GM18870 (cell line): ENCODE measurements around the gene FRG2.
"Not testable (repeated sequence)": the region's sequence is repeated elsewhere in the genome, so short reads cannot be mapped to it uniquely, and the experiment has no call there.

Experiments
- ATAC-seq: cut with Tn5 transposase; IDR thresholded peaks from one replicate; pipeline ENCODE4 v1.9.1; 2021; ENCODE audit warnings: moderate library complexity; ENCODE audit not compliant: unreplicated experiment

FRG2 gene

GRCh38 chr4:190027156-190027555, at the start of gene FRG2:
TSS of gene FRG2 (minus strand) at chr4:190027256. CDS start at chr4:190027204, 52 bp downstream.
- not testable (repeated sequence) for ATAC-seq

DNA sequence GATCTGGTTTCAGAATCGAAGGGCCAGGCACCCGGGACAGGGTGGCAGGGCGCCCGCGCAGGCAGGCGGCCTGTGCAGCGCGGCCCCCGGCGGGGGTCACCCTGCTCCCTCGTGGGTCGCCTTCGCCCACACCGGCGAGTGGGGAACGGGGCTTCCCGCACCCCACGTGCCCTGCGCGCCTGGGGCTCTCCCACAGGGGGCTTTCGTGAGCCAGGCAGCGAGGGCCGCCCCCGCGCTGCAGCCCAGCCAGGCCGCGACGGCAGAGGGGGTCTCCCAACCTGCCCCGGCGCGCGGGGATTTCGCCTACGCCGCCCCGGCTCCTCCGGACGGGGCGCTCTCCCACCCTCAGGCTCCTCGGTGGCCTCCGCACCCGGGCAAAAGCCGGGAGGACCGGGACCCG, 41.3 kb upstream of the FRG2 start:
- not testable (repeated sequence) for ATAC-seq

- ATAC-seq, result not testable (repeated sequence)
Observed at GRCh38 chr4:190064805-190065204, 37.7 kb upstream of the FRG2 start.

- not testable (repeated sequence) for ATAC-seq
Observed at GRCh38 chr4:190064342-190064741, 37.3 kb upstream of the FRG2 start, which contains the start of gene DBET. TSS of gene DBET (plus strand) at chr4:190064502.

DNA sequence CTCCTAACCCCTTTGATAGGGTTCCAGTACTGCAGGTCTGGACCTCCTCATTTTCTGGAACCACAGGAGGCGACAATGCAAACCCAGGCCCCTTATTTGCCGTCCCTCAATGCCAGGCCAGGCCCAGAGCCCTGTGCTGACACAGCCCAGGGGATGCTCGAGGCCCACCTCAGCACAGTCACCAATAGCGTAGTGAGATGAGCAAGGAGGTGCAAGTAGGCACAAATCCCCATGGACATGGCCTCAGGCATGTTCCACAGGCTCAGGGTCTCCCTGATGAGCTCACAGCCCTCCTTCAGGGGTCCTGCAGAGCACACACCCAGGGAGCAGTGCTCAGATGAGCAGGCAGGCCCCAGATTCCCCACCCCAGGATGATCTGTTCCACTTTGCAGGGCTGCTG, 31.9 kb upstream of the FRG2 start:
- not testable (repeated sequence) for ATAC-seq

DNA sequence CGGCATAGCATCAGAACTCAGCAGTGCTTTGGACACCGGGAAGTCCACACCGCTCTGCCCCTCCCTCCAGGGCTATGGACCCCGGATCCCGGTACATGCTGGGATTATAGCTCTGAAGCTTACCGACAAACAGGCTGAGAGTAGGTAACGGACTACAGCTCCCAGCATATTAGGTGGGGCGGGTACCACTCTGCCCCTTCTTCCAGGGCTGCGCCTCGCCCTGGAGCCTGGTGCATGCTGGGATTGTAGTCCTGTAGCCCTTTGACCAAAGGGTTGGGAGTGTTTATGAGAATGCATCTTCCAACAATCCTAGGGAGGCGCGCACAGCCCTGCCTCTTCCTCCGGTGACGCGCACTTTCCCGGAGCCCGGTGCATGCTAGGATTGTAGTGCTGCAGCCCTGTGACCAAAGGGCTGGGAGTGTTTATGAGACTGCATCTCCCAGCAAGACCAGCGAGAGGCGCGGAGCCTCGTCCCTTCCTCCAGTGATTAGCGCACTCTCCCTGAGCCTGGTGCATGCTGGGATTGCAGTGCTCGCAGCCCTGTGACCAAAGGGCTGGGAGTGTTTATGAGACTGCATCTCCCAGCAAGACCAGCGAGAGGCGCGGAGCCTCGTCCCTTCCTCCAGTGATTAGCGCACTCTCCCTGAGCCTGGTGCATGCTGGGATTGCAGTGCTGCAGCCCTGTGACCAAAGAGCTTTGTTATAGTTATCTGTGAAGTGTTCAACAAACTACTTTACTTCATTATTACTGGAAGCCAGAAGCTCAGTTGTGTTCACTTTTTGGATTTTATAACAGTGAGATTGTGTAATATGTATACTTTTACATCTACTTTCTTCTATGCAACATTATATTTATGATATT, 22.6 kb upstream of the FRG2 start:
- ATAC-seq, result not testable (repeated sequence)

GRCh38 chr4:190047627-190048026, 20.6 kb upstream of the FRG2 start:
- ATAC-seq, result not testable (repeated sequence)

DNA sequence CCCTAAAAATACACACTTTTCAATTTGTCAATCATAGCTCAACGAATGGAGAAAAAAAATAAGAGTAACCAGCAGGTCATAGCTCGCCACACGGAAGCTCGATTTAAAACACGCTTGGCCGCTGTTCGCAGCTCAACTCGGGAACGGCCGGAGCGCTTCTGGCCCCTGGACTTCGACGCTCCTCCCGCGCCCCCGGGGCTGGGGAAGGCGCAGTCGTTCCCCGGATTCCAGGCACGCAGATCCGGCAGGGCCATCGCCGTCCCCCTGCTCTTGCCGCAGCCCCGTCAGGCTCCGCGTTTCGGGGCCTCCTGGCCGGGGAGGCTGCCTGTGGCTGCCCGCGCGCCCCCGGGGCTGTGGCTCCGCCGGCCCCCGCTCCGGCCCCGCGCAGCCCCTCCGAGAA, 13.8 kb upstream of the FRG2 start:
- ATAC-seq, result not testable (repeated sequence)

GRCh38 chr4:190037704-190038388, 10.8 kb upstream of the FRG2 start:
- ATAC-seq, result not testable (repeated sequence)

- ATAC-seq, result not testable (repeated sequence)
Observed at GRCh38 chr4:190031264-190031663, 4.2 kb upstream of the FRG2 start.

- not testable (repeated sequence) for ATAC-seq
Observed at GRCh38 chr4:190022614-190023281, 4.3 kb downstream of the FRG2 start.

DNA sequence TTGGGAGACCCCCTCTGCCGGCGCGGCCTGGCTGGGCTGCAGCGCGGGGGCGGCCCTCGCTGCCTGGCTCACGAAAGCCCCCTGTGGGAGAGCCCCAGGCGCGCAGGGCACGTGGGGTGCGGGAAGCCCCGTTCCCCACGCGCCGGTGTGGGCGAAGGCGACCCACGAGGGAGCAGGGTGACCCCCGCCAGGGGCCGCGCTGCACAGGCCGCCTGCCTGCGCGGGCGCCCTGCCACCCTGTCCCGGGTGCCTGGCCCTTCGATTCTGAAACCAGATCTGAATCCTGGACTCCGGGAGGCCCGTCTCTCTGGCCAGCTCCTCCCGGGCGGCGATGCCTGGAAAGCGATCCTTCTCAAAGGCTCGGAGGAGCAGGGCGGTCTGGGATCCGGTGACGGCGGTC, 5.1 kb downstream of the FRG2 start:
- ATAC-seq, result not testable (repeated sequence)

DNA sequence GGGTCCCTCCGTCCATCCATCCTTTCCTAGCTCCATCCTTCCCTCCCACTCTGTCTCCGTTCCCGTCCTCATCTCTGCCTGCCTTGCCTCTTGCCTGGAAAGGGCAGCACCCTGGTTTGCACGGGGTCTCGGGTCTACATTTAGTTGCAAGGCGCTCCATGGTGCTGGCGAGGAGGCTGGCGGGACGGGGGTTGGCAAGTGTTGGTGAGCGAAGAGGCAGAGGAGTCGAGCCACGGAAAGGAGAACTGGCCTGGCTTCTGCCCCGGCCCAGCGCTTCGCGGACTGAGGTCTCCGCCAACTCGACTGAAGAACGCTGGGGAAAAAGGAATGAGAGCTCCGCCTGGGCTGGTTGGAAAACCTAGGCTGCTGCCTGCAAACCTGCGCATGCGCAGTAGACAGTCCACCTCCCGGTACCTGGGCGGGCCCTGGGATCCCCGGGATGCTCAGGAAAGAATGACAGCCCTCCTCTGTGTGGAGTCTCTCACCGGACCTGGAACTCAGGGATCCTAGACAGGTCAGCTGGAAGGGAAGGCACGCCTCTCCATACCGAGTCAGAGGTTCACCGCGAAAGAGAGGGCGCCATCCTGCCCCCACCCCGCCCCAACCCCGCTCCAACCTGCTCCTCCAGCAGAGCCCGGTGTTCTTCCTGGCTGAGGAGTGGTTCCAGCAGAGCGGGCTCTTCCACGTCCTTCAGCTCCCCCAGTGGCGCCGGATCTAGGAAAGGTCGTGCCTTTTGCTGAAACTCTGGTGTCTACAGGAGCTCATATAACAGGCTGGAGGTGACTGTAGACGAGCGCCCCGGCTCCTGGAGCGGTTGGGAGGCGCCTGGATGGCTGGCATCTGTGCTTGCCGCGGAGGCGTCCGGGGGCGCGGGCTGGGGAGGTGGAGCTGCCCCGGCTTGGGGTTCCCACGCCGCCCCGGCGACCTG, 6.0 kb downstream of the FRG2 start:
- ATAC-seq, result no peak

DNA sequence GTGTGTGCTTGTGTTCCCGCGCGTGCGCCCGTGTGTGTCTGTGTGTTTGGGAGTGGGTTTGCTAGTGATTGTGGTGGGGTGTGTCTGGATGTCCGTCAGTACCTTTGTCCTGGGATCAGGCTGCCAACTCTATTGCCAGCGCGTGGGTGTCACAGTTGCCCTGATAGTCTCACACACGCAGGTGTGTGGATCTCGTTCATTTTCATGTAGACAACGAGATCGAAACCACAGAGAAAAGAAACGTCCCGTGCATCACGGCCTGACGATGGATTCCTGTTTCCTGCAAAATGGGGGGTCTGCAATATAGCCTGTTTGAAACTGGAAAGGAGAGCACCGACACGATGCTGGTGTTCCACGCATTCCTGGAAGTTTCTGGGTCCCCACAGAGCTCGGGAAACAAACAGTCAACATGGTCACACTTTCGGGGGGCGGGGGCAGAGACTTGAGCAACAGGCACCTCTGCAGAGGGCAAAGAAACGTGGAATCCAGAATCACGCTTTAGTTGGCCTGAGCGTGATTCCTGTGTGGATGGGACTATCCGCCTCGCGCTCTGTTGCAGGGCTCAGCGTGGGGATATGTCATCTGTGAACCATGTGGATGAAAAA, 7.1 kb downstream of the FRG2 start:
- not testable (repeated sequence) for ATAC-seq

DNA sequence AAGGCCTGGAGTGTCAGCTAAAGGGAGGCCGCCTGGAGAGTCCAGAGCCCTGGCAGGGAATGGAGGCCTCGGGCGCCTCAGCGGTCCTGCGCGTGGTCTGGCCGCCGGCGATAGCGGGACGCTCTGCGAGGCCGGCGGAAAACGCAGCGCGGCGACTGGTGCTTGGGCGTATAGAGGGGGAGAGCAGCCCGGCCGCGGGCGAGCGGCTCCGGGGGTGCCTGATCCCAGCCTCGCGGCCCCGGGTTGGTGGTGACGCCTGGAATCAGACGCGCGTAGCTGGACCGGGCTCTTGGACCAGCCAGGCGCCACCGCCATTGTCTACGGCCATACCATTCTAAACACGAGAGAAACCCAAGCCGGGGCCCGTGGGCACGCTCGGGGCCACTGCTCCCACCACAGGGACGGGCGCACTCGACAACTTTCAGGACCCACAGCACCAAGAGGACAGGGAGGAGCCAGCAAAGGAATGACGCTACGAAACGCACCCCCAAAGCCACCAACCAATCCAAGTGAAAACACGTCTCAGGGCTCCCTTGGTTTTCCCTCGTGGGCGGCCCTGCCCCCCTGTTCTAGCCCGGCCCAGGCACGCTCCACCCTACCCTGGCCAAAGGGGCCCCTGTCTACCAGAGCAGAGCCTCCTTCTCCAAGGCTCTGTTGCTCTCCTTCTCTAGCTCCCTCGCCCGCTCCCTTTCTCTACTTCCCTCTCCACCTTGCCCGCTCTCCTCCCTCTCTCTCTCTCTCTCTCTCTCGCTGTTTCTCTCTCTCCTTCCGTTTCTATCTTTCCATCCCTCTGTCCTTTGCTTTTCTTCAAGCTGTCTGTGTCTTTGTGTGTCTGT, 7.8 kb downstream of the FRG2 start:
- no peak for ATAC-seq

- ATAC-seq, result no peak
Observed at GRCh38 chr4:190018201-190018920, 8.7 kb downstream of the FRG2 start.

- ATAC-seq, result no peak
Observed at GRCh38 chr4:190017357-190018200, 9.5 kb downstream of the FRG2 start.
